H1 (cell line): ENCODE measurements around the gene LPCAT1. TPM values are rescaled to one million over a fixed set of nuclear protein-coding genes. Genes with fewer than 3 reads are reported as not detected.

Experiments used
- CTCF ChIA-PET: fragments of 300-600 bp; sonication (Branson Sonifier 250); formaldehyde crosslinking; loops from one replicate; lab custom pipeline; 2021; ENCODE audit not compliant: partially characterized antibody; lab: Charles Lee
- POLR2A ChIA-PET: fragments of 300-600 bp; sonication (Branson Sonifier 250); formaldehyde crosslinking; loops from one replicate; lab custom pipeline; 2021; ENCODE audit warnings: inconsistent platforms; ENCODE audit not compliant: partially characterized antibody; lab: Charles Lee
- DNase-seq, 2 experiments: peaks; one replicate each; pipeline versions ENCODE4 v3.0.0 to v3.0.0-alpha.2; 2010 to 2022; ENCODE audit warnings: low spot score in 2 of 2, low read depth in 1 of 2, mixed read lengths in 1 of 2
- FAIRE-seq: peaks from 2 replicates; lab custom pipeline; 2011; peaks lifted over from hg19 to GRCh38; lab: Jason Lieb, UNC
- H2AFZ ChIP-seq: 2 replicates; pipeline ENCODE4 v1.8.1; 2012; ENCODE audit warnings: low read length, inconsistent platforms
- H2AK5ac ChIP-seq: 2 replicates; pipeline ENCODE4 v1.6.1; 2013; ENCODE audit warnings: low read depth, low read length
- H2BK120ac ChIP-seq: replicated peaks from 2 replicates; pipeline ENCODE3; 2013; ENCODE audit warnings: low read depth, low read length, inconsistent platforms
- H2BK12ac ChIP-seq: 2 replicates; pipeline ENCODE4 v1.6.1; 2013; ENCODE audit warnings: low read depth, low read length
- H2BK15ac ChIP-seq: 2 replicates; pipeline ENCODE4 v1.6.1; 2013; ENCODE audit warnings: low read length
- H2BK20ac ChIP-seq: 2 replicates; pipeline ENCODE4 v1.6.1; 2013; ENCODE audit warnings: low read length
- H2BK5ac ChIP-seq: 2 replicates; pipeline ENCODE4 v1.6.1; 2013; ENCODE audit warnings: low read depth, low read length
- H3K14ac ChIP-seq: 2 replicates; pipeline ENCODE4 v1.6.1; 2013; ENCODE audit warnings: inconsistent platforms; ENCODE audit not compliant: insufficient read length
- H3K18ac ChIP-seq: 2 replicates; pipeline ENCODE4 v1.6.1; 2013; ENCODE audit warnings: low read length; ENCODE audit errors: extremely low read depth
- H3K23ac ChIP-seq: 2 replicates; pipeline ENCODE4 v1.6.1; 2013; ENCODE audit warnings: inconsistent platforms; ENCODE audit not compliant: insufficient read length
- H3K23me2 ChIP-seq: 2 replicates; pipeline ENCODE4 v1.6.1; 2013; ENCODE audit warnings: low read depth, low read length
- H3K27ac ChIP-seq: 2 replicates; pipeline ENCODE4 v1.6.1; 2011; ENCODE audit warnings: low read depth, low read length, inconsistent platforms
- H3K27me3 ChIP-seq, 4 experiments: replicated peaks in 1 of 4; 1 replicate in 1 of 4; 2 replicates in 3 of 4; pipeline versions ENCODE4 v1.6.1 to v1.8.1; 2011 to 2013; ENCODE audit warnings: low read length in 3 of 4, mild to moderate bottlenecking in 3 of 4, inconsistent platforms in 2 of 4, mixed read lengths in 2 of 4, moderate library complexity in 1 of 4; ENCODE audit not compliant: control insufficient read depth in 3 of 4, insufficient read depth in 3 of 4; ENCODE audit errors: extremely low read depth in 1 of 4
- H3K36me3 ChIP-seq, 4 experiments: 2 replicates each; pipeline versions ENCODE4 v1.6.1 to v1.8.1; 2011 to 2013; ENCODE audit warnings: mild to moderate bottlenecking in 4 of 4, low read length in 3 of 4, moderate library complexity in 2 of 4, control low read depth in 1 of 4, inconsistent platforms in 1 of 4; ENCODE audit not compliant: insufficient read depth in 4 of 4, control insufficient read depth in 2 of 4
- H3K4ac ChIP-seq: replicated peaks from 2 replicates; pipeline ENCODE3; 2013; ENCODE audit warnings: low read length, low read depth, mixed read lengths, inconsistent platforms; ENCODE audit not compliant: insufficient read length
- H3K4me1 ChIP-seq, 4 experiments: replicated peaks in 1 of 4; 1 replicate in 1 of 4; 2 replicates in 3 of 4; pipeline versions ENCODE4 v1.6.1 to v1.8.1; 2011 to 2013; ENCODE audit warnings: low read length in 3 of 4, inconsistent platforms in 2 of 4, mixed read lengths in 1 of 4; ENCODE audit not compliant: insufficient read depth in 4 of 4, control insufficient read depth in 3 of 4
- H3K4me2 ChIP-seq, 2 experiments: 2 replicates each; pipeline versions ENCODE4 v1.6.1 to v1.8.1; 2011 to 2013; ENCODE audit warnings: low read depth in 2 of 2, low read length in 2 of 2, control low read depth in 1 of 2, inconsistent platforms in 1 of 2, mild to moderate bottlenecking in 1 of 2; ENCODE audit not compliant: insufficient read depth in 1 of 2
- H3K4me3 ChIP-seq, 4 experiments: fragments of 200-600, 300-600 bp in 1 of 4; sonication (generic), shearing (Covaris generic), sonication (Bioruptor Twin) in 1 of 4; 2 replicates each; pipeline versions ENCODE4 v1.5.1 to v1.8.1; 2011 to 2016; ENCODE audit warnings: low read length in 4 of 4, low read depth in 3 of 4, control low read depth in 2 of 4, inconsistent platforms in 2 of 4, mild to moderate bottlenecking in 2 of 4, mixed read lengths in 1 of 4, moderate library complexity in 1 of 4; ENCODE audit not compliant: insufficient read depth in 2 of 4; ENCODE audit errors: extremely low read depth in 1 of 4
- H3K56ac ChIP-seq: replicated peaks from 2 replicates; pipeline ENCODE3; 2013; ENCODE audit warnings: low read depth, mild to moderate bottlenecking, mixed read lengths, low read length, inconsistent platforms; ENCODE audit not compliant: insufficient read length
- H3K79me1 ChIP-seq: 2 replicates; pipeline ENCODE4 v1.6.1; 2013; ENCODE audit warnings: low read depth, low read length, control low read depth
- H3K79me2 ChIP-seq, 2 experiments: 2 replicates each; pipeline versions ENCODE4 v1.6.1 to v1.8.1; 2012 to 2013; ENCODE audit warnings: low read length in 2 of 2, mild to moderate bottlenecking in 2 of 2, inconsistent platforms in 1 of 2; ENCODE audit not compliant: insufficient read depth in 2 of 2, control insufficient read depth in 1 of 2
- H3K9ac ChIP-seq, 4 experiments: replicated peaks in 1 of 4; 1 replicate in 1 of 4; 2 replicates in 3 of 4; pipeline versions ENCODE4 v1.6.1 to v1.8.1; 2011 to 2013; ENCODE audit warnings: low read depth in 3 of 4, low read length in 3 of 4, control low read depth in 2 of 4, mild to moderate bottlenecking in 2 of 4, moderate library complexity in 2 of 4, inconsistent platforms in 1 of 4; ENCODE audit errors: extremely low read depth in 1 of 4
- H3K9me3 ChIP-seq, 2 experiments: 2 replicates each; pipeline versions ENCODE4 v1.6.1 to v1.8.1; 2012 to 2013; ENCODE audit warnings: mild to moderate bottlenecking in 2 of 2, moderate library complexity in 2 of 2, control low read depth in 1 of 2, inconsistent platforms in 1 of 2, low read depth in 1 of 2, low read length in 1 of 2, mixed read lengths in 1 of 2; ENCODE audit not compliant: insufficient read depth in 2 of 2
- H4K20me1 ChIP-seq, 2 experiments: replicated peaks in 1 of 2; 2 replicates each; pipeline versions ENCODE3 to v1.8.1; 2011 to 2013; ENCODE audit warnings: inconsistent platforms in 2 of 2, low read length in 2 of 2, mild to moderate bottlenecking in 1 of 2; ENCODE audit not compliant: insufficient read depth in 2 of 2, control insufficient read depth in 1 of 2
- H4K5ac ChIP-seq: 2 replicates; pipeline ENCODE4 v1.6.1; 2013; ENCODE audit warnings: low read length, low read depth, mixed read lengths, inconsistent platforms; ENCODE audit not compliant: insufficient read length
- H4K8ac ChIP-seq: 2 replicates; pipeline ENCODE4 v1.8.0; 2013; ENCODE audit warnings: mild to moderate bottlenecking, moderate library complexity, low read length, inconsistent platforms; ENCODE audit not compliant: insufficient read depth; ENCODE audit errors: extremely low read depth
- H4K91ac ChIP-seq: replicated peaks from 2 replicates; pipeline ENCODE3; 2013; ENCODE audit warnings: low read length, mixed read lengths, inconsistent platforms; ENCODE audit not compliant: insufficient read length
- BACH1 ChIP-seq: IDR thresholded peaks from 2 replicates; pipeline ENCODE4 v1.6.1; 2012; ENCODE audit warnings: low read length, improper control_type of control experiment
- CHD2 ChIP-seq: IDR thresholded peaks from 2 replicates; pipeline ENCODE4 v1.6.1; 2012; ENCODE audit warnings: low read length, improper control_type of control experiment
- CREB1 ChIP-seq: IDR thresholded peaks from 2 replicates; pipeline ENCODE4 v1.6.1; 2012; ENCODE audit warnings: inconsistent platforms
- JUND ChIP-seq: IDR thresholded peaks from 2 replicates; pipeline ENCODE4 v1.6.1; 2011; ENCODE audit warnings: mild to moderate bottlenecking, improper control_type of control experiment, low read length
- POLR2A ChIP-seq, 2 experiments: IDR thresholded peaks; 1 replicate in 1 of 2; 2 replicates in 1 of 2; pipeline ENCODE4 v1.6.1; 2011; ENCODE audit warnings: low read depth in 2 of 2, low read length in 2 of 2, mild to moderate bottlenecking in 2 of 2; ENCODE audit errors: control extremely low read depth in 1 of 2
- SRF ChIP-seq: IDR thresholded peaks from 2 replicates; pipeline ENCODE4 v1.6.1; 2011; ENCODE audit warnings: mild to moderate bottlenecking, low read depth, low read length, moderate library complexity
- WGBS, 2 experiments: shearing (Covaris generic) in 1 of 2; methylation state at CpG; one replicate each; pipeline versions ENCODE4 v1.1.6 to v1.1.7; 2013 to 2015; ENCODE audit warnings: low lambda C conversion rate in 2 of 2, mixed read lengths in 2 of 2, inconsistent platforms in 1 of 2, low coverage in 1 of 2, missing lambda C conversion rate in 1 of 2; ENCODE audit not compliant: insufficient replicate concordance in 2 of 2, insufficient coverage in 1 of 2, insufficient read length in 1 of 2; ENCODE audit errors: extremely low coverage in 1 of 2, missing lambda C conversion rate in 1 of 2; 5-methylcytosine and 5-hydroxymethylcytosine counted together
- polyA plus RNA-seq, 7 experiments: library from polyadenylated mRNA; depleted of rRNA in 3 of 7; stranded (reverse) in 5 of 7; unstranded in 2 of 7; fragments of >200 nt in 5 of 7; fragments of 200-250 nt in 2 of 7; gene quantifications; 1 replicate in 5 of 7; 2 replicates in 1 of 7; 4 replicates in 1 of 7; pipeline versions ENCODE4 v1.2.1 to v1.2.3, GENCODE V29; 2011 to 2013; ENCODE audit warnings: missing spikeins in 2 of 7, mixed read lengths in 2 of 7
- total RNA-seq: library from RNA; stranded (reverse); fragmentation: NEBNext Ultra II Directional; extraction: Animal tissue kit (Norgen Biotek cat#: 25700); gene quantifications from 2 replicates; pipeline ENCODE4 v1.2.1, GENCODE V29; 2021

LPCAT1 gene
- total and polyA plus RNA-seq, 2 of the 8 experiments (the other 6 are each of a cell fraction or from before 2014, with no cell fraction given), result 107 to 260 TPM

- Histone ChIP-seq H3K4ac (no peak overlapping the region), H4K5ac (no peak overlapping the region), H4K8ac (no peak overlapping the region), H2BK120ac (no peak overlapping the region), H3K9me3 (peaks cover 28 to 49% of the 10 kb centered on the region in 2 experiments), H3K14ac (no peak overlapping the region), H2AK5ac (no peak overlapping the region), H3K56ac (no peak overlapping the region), H3K9ac (no peak overlapping the region), H3K23ac (no peak overlapping the region), H3K4me2 (no peak overlapping the region), H3K36me3 (no peaks in the 10 kb centered on the region), H3K4me1 (no peaks in the 10 kb centered on the region), H2AFZ (no peak overlapping the region), H4K20me1 (no peaks in the 10 kb centered on the region), H3K27ac (no peak overlapping the region), H2BK15ac (no peak overlapping the region), H3K79me1 (no peaks in the 10 kb centered on the region), H3K23me2 (no peaks in the 10 kb centered on the region), H2BK12ac (no peak overlapping the region), H2BK20ac (no peak overlapping the region), H2BK5ac (no peak overlapping the region), H3K79me2 (no peaks in the 10 kb centered on the region), H3K4me3 (no peak overlapping the region), H4K91ac (no peak overlapping the region), H3K27me3 (0 out of 7 replicates have a peak, but pooled peaks cover 0 to 2% (median 0%) of the 10 kb centered on the region in 4 experiments), H3K18ac (no peak overlapping the region)
- no peak for FAIRE-seq
- TF ChIP-seq POLR2A (IDR thresholded peaks at IDR 0.05; ENCODE audit: control extremely low read depth in 1 of 2, low read depth in 2 of 2, low read length in 2 of 2) (no peak), SRF (no peak), BACH1 (no peak), CREB1 (no peak), CHD2 (no peak), JUND (no peak)
- DNase-seq, result no peak
- 92% methylated on average over 1 of the region's 1 CpG; no CpG with 5 or more reads in 1 of the 2 experiments for WGBS, 2 experiments
- ChIA-PET CTCF (interaction anchor here (1.5 kb wide), 1 partner anchor 20 kb away, joined by 4 read pairs; no protein-coding TSS in a partner anchor), POLR2A (no interaction called here)
These were observed 95.7 kb downstream of the LPCAT1 start for GRCh38 chr5:1428107-1428506.
